GM12878 (cell line): ENCODE data around the gene NDUFB4. TPM values are rescaled to one million over a fixed set of nuclear protein-coding genes. Genes with fewer than 3 reads are reported as not detected.

Source experiments
- ATAC-seq: fragments of 200-7000 bp; cut with Tn5 transposase; 3 replicates; pipeline ENCODE4 v1.9.1; 2020; ENCODE audit warnings: mild to moderate bottlenecking, moderate library complexity
- BruUV-seq: library from RNA; stranded (reverse); fragments of 400-500 nt; replicated peaks from 2 replicates; lab custom pipeline; 2021; lab: Mats Ljungman, UMichigan
- CTCF ChIA-PET: fragments of 300-600 bp; sonication (Branson Sonifier 250); formaldehyde crosslinking; extraction: SDS; loops from one replicate; lab custom pipeline; 2021; ENCODE audit warnings: inconsistent platforms; lab: Yijun Ruan, JAX
- POLR2A ChIA-PET: fragments of 350-600 bp; formaldehyde crosslinking; extraction: SDS; loops from one replicate; lab custom pipeline; 2021; ENCODE audit warnings: inconsistent platforms; lab: Charles Lee
- RAD21 ChIA-PET: fragments of 300-600 bp; sonication (Branson Sonifier 250); formaldehyde crosslinking; loops from one replicate; lab custom pipeline; 2023; ENCODE audit warnings: antibody characterized with exemption; ENCODE audit not compliant: unreplicated experiment; lab: Charles Lee
- SMC1A ChIA-PET: fragments of 300-600 bp; sonication (Branson Sonifier 250); formaldehyde crosslinking; loops from one replicate; lab custom pipeline; 2023; ENCODE audit not compliant: unreplicated experiment, uncharacterized antibody; lab: Charles Lee
- DNase-seq: peaks from one replicate; pipeline ENCODE4 v3.0.0-alpha.2; 2011; ENCODE audit warnings: low read depth, low spot score
- FAIRE-seq: peaks from 3 replicates; lab custom pipeline; 2011; peaks lifted over from hg19 to GRCh38; lab: Jason Lieb, UNC
- H2AFZ ChIP-seq: 2 replicates; pipeline ENCODE4 v1.6.0; 2011; ENCODE audit warnings: low read depth, low read length, control low read depth; ENCODE audit not compliant: control insufficient read depth
- H3K27ac ChIP-seq: 2 replicates; pipeline ENCODE4 v1.5.1; 2011; ENCODE audit warnings: control low read depth; ENCODE audit not compliant: control insufficient read depth, insufficient read depth
- H3K27me3 ChIP-seq, 2 experiments: replicated peaks in 1 of 2; 2 replicates each; pipeline versions ENCODE4 v1.6.0 to v1.6.1; 2011; ENCODE audit warnings: low read length in 1 of 2; ENCODE audit not compliant: control insufficient read depth in 2 of 2, insufficient read depth in 2 of 2
- H3K36me3 ChIP-seq, 2 experiments: 2 replicates each; pipeline ENCODE4 v1.5.1; 2011; ENCODE audit warnings: low read length in 1 of 2; ENCODE audit not compliant: control insufficient read depth in 2 of 2, insufficient read depth in 2 of 2
- H3K4me1 ChIP-seq: 2 replicates; pipeline ENCODE4 v1.6.1; 2011; ENCODE audit warnings: mild to moderate bottlenecking, low read length, moderate library complexity, mixed read lengths; ENCODE audit not compliant: control insufficient read depth, insufficient read depth
- H3K4me2 ChIP-seq: 2 replicates; pipeline ENCODE4 v1.6.0; 2011; ENCODE audit warnings: control low read depth; ENCODE audit not compliant: control insufficient read depth, insufficient read depth
- H3K4me3 ChIP-seq: fragments of 200-600 bp; sonication (generic); 2 replicates; pipeline ENCODE4 v1.5.1; 2016
- H3K79me2 ChIP-seq: 2 replicates; pipeline ENCODE4 v1.6.0; 2011; ENCODE audit warnings: low read length; ENCODE audit not compliant: control insufficient read depth, insufficient read depth
- H3K9ac ChIP-seq: 2 replicates; pipeline ENCODE4 v1.8.0; 2011; ENCODE audit warnings: low read length, control low read depth, mixed read lengths; ENCODE audit not compliant: control insufficient read depth, insufficient read depth
- H3K9me3 ChIP-seq: replicated peaks from 3 replicates; pipeline ENCODE4 v1.5.1; 2011; ENCODE audit warnings: mild to moderate bottlenecking, low read length; ENCODE audit not compliant: control insufficient read depth, insufficient read depth
- H4K20me1 ChIP-seq: 2 replicates; pipeline ENCODE4 v1.6.0; 2011; ENCODE audit not compliant: control insufficient read depth, insufficient read depth
- EGR1 ChIP-seq, 2 experiments: IDR thresholded peaks; 1 replicate in 1 of 2; 2 replicates in 1 of 2; pipeline ENCODE4 v1.6.1; 2011 to 2012; ENCODE audit warnings: low read depth in 2 of 2, low read length in 2 of 2, borderline replicate concordance in 1 of 2, mild to moderate bottlenecking in 1 of 2, moderate library complexity in 1 of 2
- ELK1 ChIP-seq: IDR thresholded peaks from 2 replicates; pipeline ENCODE4 v1.6.1; 2012; ENCODE audit warnings: low read depth, low read length, improper control_type of control experiment
- FOS ChIP-seq: IDR thresholded peaks from 3 replicates; pipeline ENCODE4 v1.6.1; 2011; ENCODE audit warnings: borderline replicate concordance; ENCODE audit not compliant: insufficient read length; ENCODE audit errors: extremely low read depth
- HCFC1 ChIP-seq: fragments of 150-350 bp; IDR thresholded peaks from 2 replicates; pipeline ENCODE4 v1.6.1; 2014; ENCODE audit warnings: low read length
- RCOR1 ChIP-seq: conservative IDR thresholded peaks from 2 replicates; pipeline ENCODE4 v1.6.1; 2012; ENCODE audit warnings: low read depth, low read length, improper control_type of control experiment
- SREBF2 ChIP-seq: IDR thresholded peaks from 2 replicates; pipeline ENCODE4 v1.6.1; 2012; ENCODE audit warnings: mild to moderate bottlenecking, low read length
- WGBS: methylation state at CpG from one replicate; pipeline ENCODE4 v1.1.6; 2016; ENCODE audit warnings: low lambda C conversion rate; ENCODE audit not compliant: insufficient replicate concordance, insufficient coverage; ENCODE audit errors: missing lambda C conversion rate; 5-methylcytosine and 5-hydroxymethylcytosine counted together
- in situ Hi-C: fragments of 300-500 bp; cut with MboI; formaldehyde crosslinking; loops from 9 replicates; pipeline ENCODE4 v1.14.3; 2018; ENCODE audit warnings: mixed read lengths
- intact Hi-C: fragments of 100-400 bp; cut with micrococcal nuclease; formaldehyde crosslinking; loops from one replicate; pipeline ENCODE4 v1.14.2; 2022; ENCODE audit not compliant: unreplicated experiment
- polyA plus RNA-seq, 11 experiments: library from polyadenylated mRNA; depleted of rRNA in 4 of 11; unstranded in 6 of 11; stranded (reverse) in 5 of 11; fragments of >200 nt; fragmentation: Nextera tagmentation in 4 of 11; fragmentation: Illumina TruSeq in 1 of 11; extraction: Ambion mirVana in 4 of 11; extraction: Trizol in 1 of 11; gene quantifications; 1 replicate in 1 of 11; 2 replicates in 10 of 11; pipeline versions ENCODE4 v1.2.1 to v1.2.3, GENCODE V29; 2011 to 2016; ENCODE audit warnings: inconsistent platforms in 2 of 11, missing spikeins in 2 of 11, low read depth in 1 of 11
- total RNA-seq, 4 experiments: library from RNA; depleted of rRNA in 3 of 4; stranded (reverse); fragments of >200 nt in 3 of 4; fragmentation: Illumina TruSeq in 1 of 4; extraction: Trizol in 1 of 4; gene quantifications; 2 replicates each; pipeline versions ENCODE4 v1.2.1 to v1.2.3, GENCODE V29; 2013 to 2021
- TF ChIP-seq, protein P1 (sequence below): fragments of 450-650 bp; IDR thresholded peaks from 2 replicates; pipeline ENCODE4 v1.6.1; 2017; ENCODE audit warnings: mild to moderate bottlenecking, moderate library complexity
- TF ChIP-seq, protein P2 (sequence below), 3 experiments: IDR thresholded peaks in 2 of 3; conservative IDR thresholded peaks in 1 of 3; 2 replicates each; pipeline ENCODE4 v1.5.1; 2011; ENCODE audit warnings: low read depth in 3 of 3, low read length in 3 of 3, mild to moderate bottlenecking in 3 of 3, control low read depth in 2 of 3, moderate library complexity in 2 of 3, inconsistent platforms in 1 of 3, mixed read lengths in 1 of 3; ENCODE audit not compliant: control insufficient read depth in 2 of 3, insufficient read depth in 1 of 3; ENCODE audit errors: extremely low read depth in 1 of 3

The NDUFB4 gene
- total and polyA plus RNA-seq, 10 of the 15 experiments (the other 5 are each of a cell fraction or from before 2014, with no cell fraction given): 155 to 864 (median 387) TPM

GRCh38 chr3:120641696-120642246 is 45.6 kb downstream of the NDUFB4 start:
- intact Hi-C loops: no loop called here
- H3K9me3 ChIP-seq: no peaks in the 10 kb centered on the region
- no peak overlapping the region for H3K4me2 ChIP-seq
- no peak overlapping the region for H3K27ac ChIP-seq
- BruUV-seq: no TSS peak
- CTCF ChIA-PET: interaction anchor here (1.2 kb wide), 1 partner anchor 84 kb away, joined by 3 read pairs; no protein-coding TSS in a partner anchor
- no peaks in the 10 kb centered on the region for H4K20me1 ChIP-seq
- no peak overlapping the region for H3K9ac ChIP-seq
- no peak for DNase-seq
- POLR2A ChIA-PET: no interaction called here
- ATAC-seq: no peak
- 85% methylated on average over 2 of the region's 2 CpGs for WGBS
- no peak overlapping the region for H2AFZ ChIP-seq
- RAD21 ChIA-PET: interaction anchor here (0.9 kb wide), 1 partner anchor 74 kb away, joined by 3 read pairs; no protein-coding TSS in a partner anchor
- FAIRE-seq: no peak
- no peak overlapping the region for H3K4me3 ChIP-seq
- H3K36me3 ChIP-seq: no peaks in the 10 kb centered on the region
- H3K79me2 ChIP-seq: no peaks in the 10 kb centered on the region
- SMC1A ChIA-PET: interaction anchor here (1.0 to 1.6 kb wide), 3 partner anchors 10 to 153 kb away, joined by 3 to 5 read pairs (median 3); no protein-coding TSS in a partner anchor
- no peaks in the 10 kb centered on the region for H3K4me1 ChIP-seq
- TF ChIP-seq EGR1 (IDR thresholded peaks at IDR 0.05; ENCODE audit: borderline replicate concordance in 1 of 2, low read depth in 2 of 2, low read length in 2 of 2) (no peak), SREBF2 (no peak), FOS (no peak), RCOR1 (no peak), HCFC1 (no peak), ELK1 (no peak)
- TF ChIP-seq, protein P1, sequence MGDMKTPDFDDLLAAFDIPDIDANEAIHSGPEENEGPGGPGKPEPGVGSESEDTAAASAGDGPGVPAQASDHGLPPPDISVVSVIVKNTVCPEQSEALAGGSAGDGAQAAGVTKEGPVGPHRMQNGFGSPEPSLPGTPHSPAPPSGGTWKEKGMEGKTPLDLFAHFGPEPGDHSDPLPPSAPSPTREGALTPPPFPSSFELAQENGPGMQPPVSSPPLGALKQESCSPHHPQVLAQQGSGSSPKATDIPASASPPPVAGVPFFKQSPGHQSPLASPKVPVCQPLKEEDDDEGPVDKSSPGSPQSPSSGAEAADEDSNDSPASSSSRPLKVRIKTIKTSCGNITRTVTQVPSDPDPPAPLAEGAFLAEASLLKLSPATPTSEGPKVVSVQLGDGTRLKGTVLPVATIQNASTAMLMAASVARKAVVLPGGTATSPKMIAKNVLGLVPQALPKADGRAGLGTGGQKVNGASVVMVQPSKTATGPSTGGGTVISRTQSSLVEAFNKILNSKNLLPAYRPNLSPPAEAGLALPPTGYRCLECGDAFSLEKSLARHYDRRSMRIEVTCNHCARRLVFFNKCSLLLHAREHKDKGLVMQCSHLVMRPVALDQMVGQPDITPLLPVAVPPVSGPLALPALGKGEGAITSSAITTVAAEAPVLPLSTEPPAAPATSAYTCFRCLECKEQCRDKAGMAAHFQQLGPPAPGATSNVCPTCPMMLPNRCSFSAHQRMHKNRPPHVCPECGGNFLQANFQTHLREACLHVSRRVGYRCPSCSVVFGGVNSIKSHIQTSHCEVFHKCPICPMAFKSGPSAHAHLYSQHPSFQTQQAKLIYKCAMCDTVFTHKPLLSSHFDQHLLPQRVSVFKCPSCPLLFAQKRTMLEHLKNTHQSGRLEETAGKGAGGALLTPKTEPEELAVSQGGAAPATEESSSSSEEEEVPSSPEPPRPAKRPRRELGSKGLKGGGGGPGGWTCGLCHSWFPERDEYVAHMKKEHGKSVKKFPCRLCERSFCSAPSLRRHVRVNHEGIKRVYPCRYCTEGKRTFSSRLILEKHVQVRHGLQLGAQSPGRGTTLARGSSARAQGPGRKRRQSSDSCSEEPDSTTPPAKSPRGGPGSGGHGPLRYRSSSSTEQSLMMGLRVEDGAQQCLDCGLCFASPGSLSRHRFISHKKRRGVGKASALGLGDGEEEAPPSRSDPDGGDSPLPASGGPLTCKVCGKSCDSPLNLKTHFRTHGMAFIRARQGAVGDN: no peak
- TF ChIP-seq, protein P2, sequence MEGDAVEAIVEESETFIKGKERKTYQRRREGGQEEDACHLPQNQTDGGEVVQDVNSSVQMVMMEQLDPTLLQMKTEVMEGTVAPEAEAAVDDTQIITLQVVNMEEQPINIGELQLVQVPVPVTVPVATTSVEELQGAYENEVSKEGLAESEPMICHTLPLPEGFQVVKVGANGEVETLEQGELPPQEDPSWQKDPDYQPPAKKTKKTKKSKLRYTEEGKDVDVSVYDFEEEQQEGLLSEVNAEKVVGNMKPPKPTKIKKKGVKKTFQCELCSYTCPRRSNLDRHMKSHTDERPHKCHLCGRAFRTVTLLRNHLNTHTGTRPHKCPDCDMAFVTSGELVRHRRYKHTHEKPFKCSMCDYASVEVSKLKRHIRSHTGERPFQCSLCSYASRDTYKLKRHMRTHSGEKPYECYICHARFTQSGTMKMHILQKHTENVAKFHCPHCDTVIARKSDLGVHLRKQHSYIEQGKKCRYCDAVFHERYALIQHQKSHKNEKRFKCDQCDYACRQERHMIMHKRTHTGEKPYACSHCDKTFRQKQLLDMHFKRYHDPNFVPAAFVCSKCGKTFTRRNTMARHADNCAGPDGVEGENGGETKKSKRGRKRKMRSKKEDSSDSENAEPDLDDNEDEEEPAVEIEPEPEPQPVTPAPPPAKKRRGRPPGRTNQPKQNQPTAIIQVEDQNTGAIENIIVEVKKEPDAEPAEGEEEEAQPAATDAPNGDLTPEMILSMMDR (IDR thresholded peaks at IDR 0.05 in 2 of 3, conservative IDR thresholded peaks at IDR 0.05 in 1 of 3; ENCODE audit: control insufficient read depth in 2 of 3, extremely low read depth in 1 of 3, insufficient read depth in 1 of 3, low read depth in 3 of 3, low read length in 3 of 3): no peak
- TF ChIP-seq, all 136 proteins: peak for 0
- in situ Hi-C loops: no loop called here
- H3K27me3 ChIP-seq: no peaks in the 10 kb centered on the region
